HFFc6 (cell line): Measurements from ENCODE around the gene MAOB. TPM values are rescaled to one million over a fixed set of nuclear protein-coding genes. Genes with fewer than 3 reads are reported as not detected.

Source experiments
- DNase-seq: peaks from one replicate; pipeline ENCODE4 v3.0.0-alpha.2; 2018
- H3K27ac Mint-ChIP-seq: 2 replicates; pipeline ENCODE4 v1.8.0; 2020; ENCODE audit warnings: mild to moderate bottlenecking, mixed read lengths
- H3K27me3 Mint-ChIP-seq: 2 replicates; pipeline ENCODE4 v1.8.0; 2021; ENCODE audit warnings: mild to moderate bottlenecking, moderate library complexity, mixed read lengths; ENCODE audit not compliant: insufficient read depth
- H3K36me3 Mint-ChIP-seq: 2 replicates; pipeline ENCODE4 v1.8.0; 2021; ENCODE audit warnings: low read depth, mixed read lengths
- H3K4me1 Mint-ChIP-seq: 2 replicates; pipeline ENCODE4 v1.8.0; 2020; ENCODE audit warnings: low read depth, mixed read lengths
- H3K4me3 Mint-ChIP-seq: 2 replicates; pipeline ENCODE4 v1.8.0; 2020; ENCODE audit warnings: mild to moderate bottlenecking, moderate library complexity, mixed read lengths
- H3K9me3 Mint-ChIP-seq: 2 replicates; pipeline ENCODE4 v1.8.0; 2020; ENCODE audit warnings: mild to moderate bottlenecking, mixed read lengths
- total RNA-seq, 6 experiments: library from RNA; stranded (reverse); fragmentation: NEBNext Ultra II Directional; extraction: Animal tissue kit (Norgen Biotek cat#: 25700); gene quantifications; 2 replicates in 1 of 6; 3 replicates in 5 of 6; pipeline ENCODE4 v1.2.3, GENCODE V29; 2021
- TF ChIP-seq, protein P1 (sequence below): fragments of 200-600 bp; sonication (generic); IDR thresholded peaks from 2 replicates; pipeline ENCODE4 v1.5.0; 2021; ENCODE audit warnings: antibody characterized with exemption, mild to moderate bottlenecking

The MAOB gene
- total RNA-seq, 6 experiments from 2014 or later = not detected

DNA sequence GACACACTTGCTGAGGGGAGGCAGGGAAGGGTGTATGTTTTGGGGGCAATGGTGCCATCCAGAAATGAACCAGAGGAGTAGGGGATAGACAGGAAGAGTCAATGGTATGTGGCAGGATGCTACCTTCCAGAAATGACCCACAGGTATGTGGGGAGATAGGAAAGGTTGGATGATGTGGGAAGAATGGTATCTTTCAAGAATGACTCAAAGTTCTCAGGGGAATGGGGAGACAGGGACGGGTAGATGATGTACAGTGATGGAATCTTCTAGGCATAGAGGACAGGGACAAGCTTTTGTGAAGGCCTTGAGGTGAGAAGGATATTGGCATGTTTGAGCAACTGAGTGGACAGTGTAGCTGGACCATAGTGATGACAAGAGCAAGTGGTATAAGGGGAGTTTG lies 161.3 kb downstream of the MAOB start:
- Mint-ChIP-seq H3K36me3 (no peaks in the 10 kb centered on the region), H3K4me1 (no peaks in the 10 kb centered on the region), H3K4me3 (no peak overlapping the region), H3K27ac (no peak overlapping the region), H3K9me3 (0 out of 2 replicates have a peak, but pooled peaks cover 6% of the 10 kb centered on the region), H3K27me3 (no peaks in the 10 kb centered on the region)
- TF ChIP-seq, protein P1, sequence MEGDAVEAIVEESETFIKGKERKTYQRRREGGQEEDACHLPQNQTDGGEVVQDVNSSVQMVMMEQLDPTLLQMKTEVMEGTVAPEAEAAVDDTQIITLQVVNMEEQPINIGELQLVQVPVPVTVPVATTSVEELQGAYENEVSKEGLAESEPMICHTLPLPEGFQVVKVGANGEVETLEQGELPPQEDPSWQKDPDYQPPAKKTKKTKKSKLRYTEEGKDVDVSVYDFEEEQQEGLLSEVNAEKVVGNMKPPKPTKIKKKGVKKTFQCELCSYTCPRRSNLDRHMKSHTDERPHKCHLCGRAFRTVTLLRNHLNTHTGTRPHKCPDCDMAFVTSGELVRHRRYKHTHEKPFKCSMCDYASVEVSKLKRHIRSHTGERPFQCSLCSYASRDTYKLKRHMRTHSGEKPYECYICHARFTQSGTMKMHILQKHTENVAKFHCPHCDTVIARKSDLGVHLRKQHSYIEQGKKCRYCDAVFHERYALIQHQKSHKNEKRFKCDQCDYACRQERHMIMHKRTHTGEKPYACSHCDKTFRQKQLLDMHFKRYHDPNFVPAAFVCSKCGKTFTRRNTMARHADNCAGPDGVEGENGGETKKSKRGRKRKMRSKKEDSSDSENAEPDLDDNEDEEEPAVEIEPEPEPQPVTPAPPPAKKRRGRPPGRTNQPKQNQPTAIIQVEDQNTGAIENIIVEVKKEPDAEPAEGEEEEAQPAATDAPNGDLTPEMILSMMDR = no peak
- no peak for DNase-seq

DNA sequence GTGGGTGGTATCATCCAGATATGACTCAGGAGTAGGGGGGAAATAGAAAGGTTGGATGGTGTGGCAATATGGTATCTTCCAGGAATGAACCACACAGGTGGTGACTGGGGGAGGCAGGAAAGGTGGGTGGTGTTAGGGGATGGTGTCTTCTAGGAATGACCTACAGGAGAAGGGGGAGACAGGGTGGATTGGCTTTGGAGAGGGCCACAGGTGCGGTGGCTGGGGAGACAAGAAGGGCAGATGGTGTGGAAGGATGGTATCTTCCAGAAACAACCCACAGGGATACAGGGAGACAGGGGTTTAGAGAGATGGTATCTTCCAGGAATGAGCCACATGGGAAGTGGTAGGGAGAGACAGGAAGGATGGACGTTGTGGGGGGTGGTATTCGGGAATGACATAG lies 162.2 kb downstream of the MAOB start:
- TF ChIP-seq, protein P1 = no peak

DNA sequence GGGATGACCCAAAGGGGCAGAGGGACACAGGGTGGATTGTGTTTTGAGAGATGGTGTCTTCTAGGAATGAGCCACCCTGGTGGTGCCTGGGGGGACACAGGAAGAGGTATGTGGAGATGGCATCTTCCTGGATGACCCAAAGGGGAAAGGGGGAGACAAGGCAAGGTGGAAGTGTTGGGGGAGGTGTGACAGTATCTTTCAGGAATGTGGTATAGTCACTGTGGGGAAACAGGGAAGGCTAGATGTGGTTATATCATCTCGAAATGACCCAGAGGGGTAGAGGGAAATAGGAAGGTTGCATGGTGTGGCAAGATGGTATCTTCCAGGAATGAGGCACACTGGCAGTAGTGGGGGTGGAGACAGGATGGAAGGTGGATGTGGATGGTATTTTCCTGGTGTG lies 163.3 kb downstream of the MAOB start:
- TF ChIP-seq, protein P1 = no peak
- H3K27me3 Mint-ChIP-seq = no peaks in the 10 kb centered on the region
- H3K9me3 Mint-ChIP-seq = no peaks in the 10 kb centered on the region
- H3K27ac Mint-ChIP-seq = no peak overlapping the region
- H3K4me3 Mint-ChIP-seq = no peak overlapping the region
- DNase-seq = no peak
- H3K36me3 Mint-ChIP-seq = no peaks in the 10 kb centered on the region
- H3K4me1 Mint-ChIP-seq = no peaks in the 10 kb centered on the region

More for the DNA sequence above, 162.2 kb downstream of the MAOB start:
- DNase-seq = no peak
- no peaks in the 10 kb centered on the region for H3K4me1 Mint-ChIP-seq
- 0 out of 2 replicates have a peak, but pooled peaks cover 6% of the 10 kb centered on the region for H3K9me3 Mint-ChIP-seq
- no peak overlapping the region for H3K4me3 Mint-ChIP-seq
- H3K36me3 Mint-ChIP-seq = no peaks in the 10 kb centered on the region
- H3K27ac Mint-ChIP-seq = no peak overlapping the region
- H3K27me3 Mint-ChIP-seq = no peaks in the 10 kb centered on the region

DNA sequence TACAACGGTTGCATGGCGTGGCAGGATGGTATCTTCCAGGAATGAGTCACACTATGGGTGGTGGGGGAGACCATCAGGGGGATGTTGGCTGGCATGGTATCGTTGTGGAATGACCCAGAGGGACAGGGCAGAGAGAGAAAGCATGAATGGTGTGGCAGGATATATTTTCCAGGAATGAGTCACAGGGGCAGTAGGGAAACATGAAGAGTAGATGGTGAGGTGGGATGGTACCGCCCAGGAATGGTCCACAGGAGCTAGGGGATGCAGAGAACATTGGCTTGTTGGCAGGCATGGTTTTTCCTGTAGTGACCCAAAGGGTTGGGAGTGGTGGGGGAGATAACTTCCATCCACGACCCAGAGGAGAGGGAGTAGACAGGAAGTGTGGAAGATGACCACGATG lies 163.7 kb downstream of the MAOB start:
- H3K4me3 Mint-ChIP-seq = no peak overlapping the region
- no peaks in the 10 kb centered on the region for H3K27me3 Mint-ChIP-seq
- no peaks in the 10 kb centered on the region for H3K9me3 Mint-ChIP-seq
- H3K4me1 Mint-ChIP-seq = no peaks in the 10 kb centered on the region
- TF ChIP-seq, protein P1 = no peak
- H3K36me3 Mint-ChIP-seq = no peaks in the 10 kb centered on the region
- DNase-seq = no peak
- no peak overlapping the region for H3K27ac Mint-ChIP-seq

DNA sequence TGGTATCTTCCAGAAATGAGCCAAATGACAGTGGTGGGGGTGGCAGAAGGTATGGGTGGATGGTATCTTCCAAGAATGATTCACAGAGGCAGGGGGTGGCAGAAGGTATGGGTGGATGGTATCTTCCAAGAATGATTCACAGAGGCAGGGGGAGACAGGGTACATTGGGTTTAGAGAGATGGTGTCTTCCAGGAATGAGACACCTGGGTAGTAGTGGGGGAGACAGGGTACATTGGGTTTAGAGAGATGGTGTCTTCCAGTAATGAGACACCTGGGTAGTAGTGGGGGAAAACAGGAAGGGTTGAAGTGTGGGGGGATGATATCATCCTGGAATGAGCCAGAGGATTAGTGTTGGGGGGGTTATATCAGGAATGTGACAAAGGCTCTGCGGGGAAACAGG lies 164.2 kb downstream of the MAOB start:
- no peaks in the 10 kb centered on the region for H3K4me1 Mint-ChIP-seq
- H3K27me3 Mint-ChIP-seq = no peaks in the 10 kb centered on the region
- H3K9me3 Mint-ChIP-seq = no peaks in the 10 kb centered on the region
- no peak overlapping the region for H3K27ac Mint-ChIP-seq
- H3K36me3 Mint-ChIP-seq = no peaks in the 10 kb centered on the region
- TF ChIP-seq, protein P1 = no peak
- H3K4me3 Mint-ChIP-seq = no peak overlapping the region
- no peak for DNase-seq

DNA sequence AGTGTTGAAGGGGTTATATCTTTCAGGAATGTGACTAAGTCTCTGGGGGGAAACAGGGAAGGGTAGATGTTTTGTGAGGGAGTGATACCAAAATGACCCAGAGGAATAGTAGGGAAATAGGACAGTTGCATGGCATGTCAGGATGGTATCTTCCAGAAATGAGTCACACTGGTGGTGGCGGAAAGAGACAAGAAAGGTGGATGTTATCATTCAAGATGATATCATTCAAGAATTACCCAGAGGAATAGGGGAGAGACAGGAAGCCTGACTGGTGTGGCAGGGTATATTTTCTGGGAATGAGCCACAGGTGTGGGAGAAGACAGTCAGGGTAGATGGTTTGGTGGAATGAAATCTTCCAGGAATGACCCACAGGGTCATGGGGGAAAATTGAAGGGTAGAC lies 165.1 kb downstream of the MAOB start:
- Mint-ChIP-seq H3K27ac (no peak overlapping the region), H3K36me3 (no peaks in the 10 kb centered on the region), H3K4me1 (no peaks in the 10 kb centered on the region), H3K4me3 (no peak overlapping the region), H3K27me3 (no peaks in the 10 kb centered on the region), H3K9me3 (no peaks in the 10 kb centered on the region)
- TF ChIP-seq, protein P1 = no peak
- no peak for DNase-seq
